ENCODE data around the gene CNN3. TPM values are rescaled to one million over a fixed set of nuclear protein-coding genes. Genes with fewer than 3 reads are reported as not detected.

The CNN3 gene
- total RNA-seq, 3 donors from 2014 or later, result 146 to 330 (median 195) TPM

DNA sequence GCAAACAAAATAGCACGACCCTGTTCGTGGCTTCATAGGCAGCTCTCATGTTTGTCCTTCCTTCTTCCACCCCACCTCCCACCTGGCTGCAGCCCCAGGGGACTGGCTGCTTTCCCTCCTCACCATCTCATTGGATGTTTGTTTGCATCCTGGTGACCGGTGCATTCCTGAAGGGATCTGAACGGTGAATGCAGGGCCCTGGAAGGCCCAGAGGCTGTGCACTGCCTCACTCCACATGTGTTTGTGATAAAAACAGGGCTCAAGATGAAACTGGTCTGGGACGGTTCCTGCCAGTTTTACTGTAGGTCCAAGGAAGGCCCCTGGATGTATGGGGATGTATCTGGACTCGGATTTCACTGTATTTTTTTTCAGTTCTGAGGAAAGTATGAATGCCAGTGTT lies 42.8 kb downstream of the CNN3 start:
- intact Hi-C loops (cut with DNase I; ENCODE audit: low total_unique reads), result no loop called here
- Histone ChIP-seq H3K4me3 (peak overlapping the region in 2 of 3 donors; percentile 2 to 48), H3K27ac (peak overlapping the region; percentile 85 to 90), H3K4me1 (peaks cover 0 to 6% of the 10 kb centered on the region in 2 donors), H3K36me3 (no peaks in the 10 kb centered on the region), H3K9me3 (no peaks in the 10 kb centered on the region), H3K27me3 (no peaks in the 10 kb centered on the region)
- TF ChIP-seq CTCF (IDR thresholded peaks at IDR 0.05), result no peak
- TF ChIP-seq POLR2A (IDR thresholded peaks at IDR 0.05), result no peak
- TF ChIP-seq POLR2AphosphoS5 (IDR thresholded peaks at IDR 0.05), result peak in 2 of 3 donors; percentile 33 to 54
- peak; percentile 80 to 84 for DNase-seq (ENCODE audit: low spot score in 2 of 2)

DNA sequence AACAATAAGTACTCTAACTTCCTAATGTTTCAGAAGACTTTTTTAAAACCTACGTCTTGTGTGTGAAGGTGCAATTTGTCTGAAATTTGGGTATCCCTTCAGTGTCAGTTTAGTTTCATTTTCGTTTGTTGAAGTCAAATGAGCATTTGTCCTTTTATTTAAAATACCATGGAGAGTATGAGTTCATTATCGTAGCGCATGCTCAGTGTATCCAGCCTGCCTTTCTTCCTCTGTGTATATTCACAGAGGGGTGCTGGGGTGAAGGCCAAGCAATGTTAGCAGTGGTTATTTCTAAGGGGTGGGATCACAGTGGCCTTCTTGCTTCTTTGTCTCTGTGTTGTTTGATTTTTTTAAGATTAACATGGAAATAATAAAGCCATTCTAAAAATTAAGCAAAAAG lies 43.2 kb downstream of the CNN3 start:
- Histone ChIP-seq H3K4me1 (peaks cover 0 to 6% of the 10 kb centered on the region in 2 donors), H3K9me3 (no peaks in the 10 kb centered on the region), H3K27ac (peak overlapping the region; percentile 85 to 90), H3K4me3 (peak overlapping the region in 2 of 3 donors; percentile 2 to 48), H3K27me3 (no peaks in the 10 kb centered on the region), H3K36me3 (no peaks in the 10 kb centered on the region)
- intact Hi-C loops (cut with DNase I; ENCODE audit: low total_unique reads), result no loop called here
- TF ChIP-seq POLR2AphosphoS5 (IDR thresholded peaks at IDR 0.05) (no peak), CTCF (IDR thresholded peaks at IDR 0.05) (no peak), POLR2A (IDR thresholded peaks at IDR 0.05) (no peak)
- peak in 1 of 2 donors; percentile 38 for DNase-seq (ENCODE audit: low spot score in 2 of 2)

GRCh38 chr1:94878329-94878728 lies 48.6 kb downstream of the CNN3 start:
- Histone ChIP-seq H3K9me3 (no peaks in the 10 kb centered on the region), H3K4me3 (no peak overlapping the region), H3K27ac (no peak overlapping the region), H3K36me3 (no peaks in the 10 kb centered on the region), H3K4me1 (no peaks in the 10 kb centered on the region), H3K27me3 (no peaks in the 10 kb centered on the region)
- intact Hi-C loops (cut with DNase I; ENCODE audit: low total_unique reads), result no loop called here
- TF ChIP-seq CTCF (IDR thresholded peaks at IDR 0.05) (no peak), POLR2A (IDR thresholded peaks at IDR 0.05) (no peak), POLR2AphosphoS5 (IDR thresholded peaks at IDR 0.05) (no peak)
- no peak for DNase-seq (ENCODE audit: low spot score in 2 of 2)

- Histone ChIP-seq H3K4me1 (no peaks in the 10 kb centered on the region), H3K36me3 (no peaks in the 10 kb centered on the region), H3K27ac (peak overlapping the region; percentile 55 to 64), H3K27me3 (no peaks in the 10 kb centered on the region), H3K4me3 (no peak overlapping the region), H3K9me3 (no peaks in the 10 kb centered on the region)
- DNase-seq (ENCODE audit: low spot score in 2 of 2), result no peak
- TF ChIP-seq CTCF (IDR thresholded peaks at IDR 0.05), result no peak
- TF ChIP-seq POLR2A (IDR thresholded peaks at IDR 0.05), result no peak
- TF ChIP-seq POLR2AphosphoS5 (IDR thresholded peaks at IDR 0.05), result no peak
- intact Hi-C loops (cut with DNase I; ENCODE audit: low total_unique reads), result no loop called here
These were observed 50.5 kb downstream of the CNN3 start for GRCh38 chr1:94876362-94876761.

DNA sequence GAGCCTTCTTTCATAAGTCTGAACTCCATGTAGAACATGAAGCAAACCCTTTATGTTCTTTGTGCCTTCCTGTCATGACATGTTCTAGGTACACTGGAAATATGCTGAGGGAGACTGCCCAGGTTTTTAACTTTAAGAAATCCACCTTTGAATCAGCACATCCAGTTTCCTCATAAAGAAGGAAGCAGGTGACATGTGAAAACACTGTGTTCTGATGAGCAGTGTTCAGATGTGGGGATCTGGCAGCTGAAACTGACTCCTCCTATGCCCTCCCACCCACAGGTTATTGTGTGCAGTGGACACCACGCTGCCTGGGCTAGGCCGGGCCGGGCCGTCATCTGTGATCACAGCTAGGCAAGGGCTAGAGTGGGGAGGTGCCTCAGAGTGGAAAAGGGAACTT lies 51.1 kb downstream of the CNN3 start:
- no peak for TF ChIP-seq POLR2A (IDR thresholded peaks at IDR 0.05)
- TF ChIP-seq CTCF (IDR thresholded peaks at IDR 0.05), result no peak
- H3K4me3 ChIP-seq, result no peak overlapping the region
- H3K27me3 ChIP-seq, result no peaks in the 10 kb centered on the region
- DNase-seq (ENCODE audit: low spot score in 2 of 2), result peak in 1 of 2 donors; percentile 68
- no peaks in the 10 kb centered on the region for H3K9me3 ChIP-seq
- intact Hi-C loops (cut with DNase I; ENCODE audit: low total_unique reads), result no loop called here
- no peaks in the 10 kb centered on the region for H3K4me1 ChIP-seq
- H3K36me3 ChIP-seq, result no peaks in the 10 kb centered on the region
- H3K27ac ChIP-seq, result peak overlapping the region; percentile 55 to 64

Data from breast epithelium (tissue), 4 donors.